Glomerular endothelial cell (primary cell): ENCODE measurements around the gene DAPK1. TPM values are rescaled to one million over a fixed set of nuclear protein-coding genes. Genes with fewer than 3 reads are reported as not detected.

Source experiments
- DNase-seq: peaks from one replicate; pipeline ENCODE4 v3.0.0-alpha.2; 2011; ENCODE audit warnings: low read depth, low spot score; ENCODE audit errors: extremely low read depth
- total RNA-seq: library from RNA; depleted of rRNA; stranded (reverse); fragments of >200 nt; gene quantifications from 2 replicates; pipeline ENCODE4 v1.2.3, GENCODE V29; 2015

The DAPK1 gene
- total RNA-seq, 1 donor from 2014 or later: 63.8 TPM

DNA sequence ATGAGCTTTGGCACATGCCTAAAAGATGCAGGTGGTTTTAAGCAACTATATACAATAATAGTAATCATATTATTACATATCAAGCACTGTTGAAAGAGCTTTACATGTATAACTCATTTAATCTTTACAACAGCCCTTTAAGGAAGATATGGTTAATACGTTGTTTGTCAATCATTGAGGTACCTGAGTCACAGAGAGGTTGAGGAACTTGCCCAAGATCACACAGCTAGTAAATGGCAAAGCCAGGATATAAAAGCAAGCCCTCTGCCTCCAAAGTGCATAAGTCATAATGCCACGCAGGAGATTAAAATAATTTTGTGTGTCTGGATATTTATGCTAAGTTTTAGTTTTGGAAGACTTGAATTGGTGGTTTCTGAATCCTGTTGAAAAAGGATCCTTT lies 90.2 kb downstream of the DAPK1 start:
- DNase-seq: no peak

DNA sequence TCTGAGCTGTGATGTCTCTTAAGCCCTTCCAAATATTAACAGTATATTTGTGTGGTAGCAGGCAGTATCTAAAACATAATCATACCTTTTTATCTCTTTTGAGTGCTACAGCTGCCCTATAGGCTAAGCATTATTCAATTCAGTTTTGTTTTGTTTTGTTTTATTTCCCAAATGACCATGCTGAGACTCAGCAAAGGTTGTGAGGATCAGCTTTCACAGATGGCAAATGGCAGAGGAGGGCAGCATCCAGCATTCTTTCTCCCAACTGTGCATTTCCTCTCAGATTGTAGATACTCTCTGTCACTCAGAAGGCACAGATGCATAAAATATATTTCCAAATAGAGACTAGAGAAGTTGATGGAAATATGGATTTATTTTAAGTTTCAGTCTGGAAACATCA lies 90.7 kb downstream of the DAPK1 start:
- DNase-seq: no peak

DNA sequence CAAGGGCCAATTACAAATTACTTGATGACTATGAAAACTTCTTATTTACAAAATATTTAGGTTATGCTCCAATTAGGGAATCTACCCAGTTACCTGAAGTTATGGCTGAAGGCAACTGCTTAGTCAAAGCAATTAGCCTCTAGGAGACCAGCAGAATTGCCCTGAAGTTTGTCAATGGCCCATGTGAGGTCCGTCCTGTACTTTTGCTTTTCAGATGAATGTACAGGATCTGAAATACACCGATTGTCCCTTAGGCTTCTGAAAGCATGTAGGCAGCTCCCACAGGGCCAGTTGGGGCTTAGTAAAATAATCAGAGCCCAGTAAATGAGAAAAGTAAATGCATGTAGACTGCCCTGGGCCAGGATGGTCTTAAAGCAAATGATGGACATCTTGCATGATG lies 93.3 kb downstream of the DAPK1 start:
- no peak for DNase-seq

DNA sequence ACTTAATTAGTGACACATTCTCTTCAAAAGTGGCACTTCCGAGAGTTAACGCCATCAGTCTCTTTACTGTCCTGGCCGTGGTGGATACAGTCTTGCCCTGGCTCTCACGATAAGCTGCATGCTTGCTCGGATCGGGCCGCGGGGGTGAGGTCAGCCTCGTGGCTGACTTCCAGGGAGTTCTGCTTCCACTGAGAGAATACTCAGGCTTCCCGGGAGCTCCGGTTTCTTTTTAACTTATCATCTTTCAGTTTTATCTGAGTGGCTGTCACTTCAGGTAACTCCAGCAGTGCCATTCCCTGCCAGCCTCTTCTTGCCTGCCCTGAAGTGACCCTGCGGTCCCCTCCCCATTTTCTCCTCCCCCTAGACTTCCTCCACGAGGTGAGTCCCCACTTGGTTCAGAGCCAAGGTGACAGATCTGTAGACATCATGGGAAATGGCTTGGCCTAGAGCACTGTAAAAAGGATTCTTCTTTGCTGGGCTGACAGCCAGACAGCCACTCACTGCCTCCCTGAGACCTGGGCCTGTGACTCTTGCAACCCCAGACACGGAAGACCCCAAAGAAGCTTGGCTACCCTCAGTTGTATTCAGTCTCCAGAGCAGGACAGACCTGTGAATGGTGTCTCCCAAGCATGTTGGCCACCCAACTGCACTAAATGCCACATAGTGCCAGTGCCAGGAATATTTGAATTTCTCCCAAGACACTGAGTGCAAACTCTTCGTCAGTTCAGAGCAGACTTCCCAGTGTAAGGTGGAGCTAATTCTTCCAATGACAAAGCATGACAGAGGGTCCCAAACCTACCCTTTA lies 95.1 kb downstream of the DAPK1 start:
- DNase-seq: no peak

DNA sequence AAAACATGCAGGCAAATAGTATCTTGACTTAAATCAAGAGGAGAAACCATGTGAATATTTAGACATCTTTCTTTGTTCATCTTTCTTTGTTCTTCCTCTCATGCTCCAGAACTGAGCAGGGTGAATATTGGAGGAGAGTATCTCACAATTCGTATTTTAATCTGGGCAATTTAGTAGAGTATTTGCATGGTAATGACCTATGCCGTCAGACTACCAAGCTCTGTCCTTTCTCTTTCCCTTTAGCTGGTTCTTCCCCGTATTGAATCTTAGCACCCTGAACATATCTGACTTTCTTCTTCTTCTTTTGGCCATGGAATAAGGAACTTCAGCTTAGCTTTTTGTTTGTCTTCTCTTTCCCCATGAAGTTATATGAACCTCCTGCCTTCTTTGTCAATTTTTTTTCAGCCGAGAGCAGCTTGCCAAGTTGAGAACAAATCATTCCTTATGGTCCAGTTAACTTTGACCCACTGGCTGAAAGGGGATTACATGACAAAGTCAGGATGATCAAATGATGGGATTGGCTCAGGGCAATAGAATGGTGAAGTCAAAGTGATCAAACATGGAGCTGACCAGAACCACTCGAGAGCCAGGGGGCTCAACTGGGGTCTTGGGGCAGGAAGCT lies 95.8 kb downstream of the DAPK1 start:
- no peak for DNase-seq

DNA sequence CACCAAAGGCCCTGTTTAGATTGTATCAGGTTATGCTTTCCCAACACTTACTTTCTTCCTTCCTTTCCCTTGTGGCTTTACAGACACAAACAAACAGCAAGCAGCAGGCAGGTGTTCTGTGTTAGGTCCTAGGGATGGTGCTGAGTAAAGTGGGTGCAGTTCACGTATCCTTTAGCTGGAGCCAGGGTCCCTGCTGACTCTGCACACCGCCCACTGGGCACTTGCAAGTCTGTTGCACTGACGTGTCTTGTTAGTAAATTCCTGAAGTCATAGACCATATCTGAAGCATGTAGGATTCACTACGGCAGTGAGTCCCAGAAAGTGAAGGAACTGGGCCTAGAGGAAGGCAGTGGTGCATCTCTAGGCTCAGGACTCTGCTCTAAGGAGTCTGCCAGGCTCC lies 96.5 kb downstream of the DAPK1 start:
- no peak for DNase-seq

DNA sequence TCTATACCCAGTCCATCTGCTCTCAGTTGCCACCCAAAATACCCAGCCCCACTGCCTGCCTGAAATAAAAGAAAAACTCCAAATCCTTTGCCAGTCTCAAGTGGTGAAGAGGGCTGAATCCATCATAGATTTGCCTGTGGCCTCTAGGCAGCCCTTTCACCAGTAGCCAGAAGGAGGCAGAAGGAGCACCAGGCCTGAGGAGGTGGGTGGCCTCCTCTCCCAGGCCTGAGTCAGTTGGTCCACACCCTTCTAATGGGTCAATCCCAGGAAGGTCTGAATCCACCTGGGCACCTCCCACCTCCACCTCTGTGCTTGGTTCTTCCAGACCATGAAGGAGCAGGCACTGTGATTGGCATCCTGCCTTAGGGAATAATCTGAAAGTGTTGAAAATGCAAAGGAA lies 97.0 kb downstream of the DAPK1 start:
- no peak for DNase-seq

DNA sequence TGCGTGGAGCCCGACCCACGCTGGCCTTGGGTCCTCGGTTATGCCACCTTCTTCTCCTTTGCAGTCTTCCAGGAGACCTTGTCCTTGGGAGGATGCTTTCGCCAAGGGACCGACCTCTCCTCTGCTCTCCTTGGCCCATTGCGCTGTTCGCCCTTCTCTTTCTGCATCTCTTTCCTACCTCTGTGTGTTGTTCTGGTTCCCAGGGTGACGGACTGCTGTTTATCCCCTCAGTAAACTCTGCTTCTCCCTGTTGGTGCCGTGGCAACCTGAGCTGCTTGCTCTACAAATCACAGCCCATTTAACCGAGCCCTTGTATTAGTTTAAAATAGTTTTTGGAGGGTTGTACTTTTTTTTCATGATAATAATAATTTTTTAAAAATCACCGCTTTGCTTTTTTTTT lies 97.9 kb downstream of the DAPK1 start:
- no peak for DNase-seq

DNA sequence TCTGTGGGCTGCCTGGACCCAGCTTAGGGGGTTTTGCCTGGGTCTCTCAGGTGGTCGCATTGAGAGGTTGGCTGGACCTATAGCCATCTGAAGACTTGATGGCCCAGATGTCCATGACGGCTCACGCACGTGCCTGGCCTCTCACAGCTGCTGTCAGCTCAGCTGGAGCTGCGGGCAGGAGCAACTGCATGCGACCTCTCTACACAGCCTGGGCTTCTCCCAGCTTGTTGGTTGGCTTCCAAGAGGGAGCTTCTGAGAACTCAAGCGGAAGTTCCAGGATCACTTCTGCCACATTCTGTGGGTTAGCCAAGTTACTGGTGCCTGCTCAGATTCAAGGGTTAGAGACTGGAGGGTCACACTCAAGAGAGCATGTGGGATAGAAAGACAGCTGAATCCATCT lies 99.2 kb downstream of the DAPK1 start:
- DNase-seq: no peak

DNA sequence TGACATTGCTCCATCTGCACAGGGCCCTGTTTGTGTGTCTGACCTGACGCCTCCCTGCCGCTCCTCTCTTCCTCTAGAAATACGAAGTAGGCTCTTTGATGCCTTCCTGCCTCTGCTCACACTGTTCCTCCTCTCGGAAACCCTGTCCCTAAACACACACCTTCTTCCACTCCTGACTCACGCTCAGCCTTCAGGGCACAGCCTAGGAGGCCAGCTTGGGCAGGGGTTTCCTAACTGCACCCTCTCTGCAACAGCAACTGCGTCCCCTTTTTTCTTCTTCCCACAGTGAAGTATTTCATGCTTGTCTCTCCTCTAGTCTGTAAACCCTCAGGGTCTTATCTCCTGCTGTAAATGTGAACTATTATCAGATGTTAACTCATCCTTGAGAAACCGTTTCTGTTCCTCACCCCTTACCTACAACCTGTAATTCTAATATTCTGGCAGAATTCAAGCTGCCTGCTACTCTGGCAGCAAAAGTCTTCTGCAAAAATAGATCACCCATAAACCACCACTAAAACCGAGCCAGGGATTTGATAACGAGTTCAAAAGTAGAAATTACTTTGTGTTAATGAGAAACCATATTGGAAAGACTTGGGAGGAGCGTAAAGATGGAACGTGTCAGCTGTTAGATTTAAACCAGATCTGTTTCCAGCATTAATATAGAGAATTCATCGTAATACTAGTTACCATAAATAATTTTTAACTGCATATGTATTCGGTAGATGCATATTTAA lies 100.2 kb downstream of the DAPK1 start:
- DNase-seq: no peak

DNA sequence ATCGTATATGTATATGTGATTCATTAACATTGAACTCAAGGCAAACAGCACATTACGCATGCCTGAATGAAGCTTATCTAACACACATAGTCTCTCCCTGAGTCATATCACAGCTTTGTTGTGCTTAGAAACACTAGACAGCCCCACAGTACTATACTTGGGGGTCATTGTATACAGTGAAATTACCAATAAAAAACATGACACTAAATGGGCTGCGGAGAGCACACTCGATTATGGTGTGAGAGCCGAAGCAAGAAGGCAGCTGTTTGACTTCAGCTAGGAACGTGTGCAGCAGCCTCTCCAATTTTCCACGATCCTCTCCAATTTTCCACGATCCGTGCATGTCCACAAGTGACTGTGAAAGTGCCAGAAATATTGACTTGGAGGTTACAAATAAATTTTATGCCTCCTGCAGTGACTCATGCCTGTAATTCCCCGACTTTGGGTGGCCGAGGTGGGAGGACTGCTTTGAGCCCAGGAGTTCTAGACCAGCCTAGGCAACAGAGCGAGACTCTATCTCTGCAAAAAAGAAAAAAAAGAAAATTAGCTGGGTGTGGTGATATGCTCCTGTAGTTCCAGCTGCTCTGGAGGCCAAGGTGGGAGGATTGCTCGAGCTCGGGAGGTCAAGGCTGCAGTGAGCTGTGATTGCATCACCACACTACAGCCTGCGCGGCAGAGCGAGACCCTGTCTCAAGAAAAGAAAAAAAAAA lies 102.4 kb downstream of the DAPK1 start:
- DNase-seq: peak; percentile 85

DNA sequence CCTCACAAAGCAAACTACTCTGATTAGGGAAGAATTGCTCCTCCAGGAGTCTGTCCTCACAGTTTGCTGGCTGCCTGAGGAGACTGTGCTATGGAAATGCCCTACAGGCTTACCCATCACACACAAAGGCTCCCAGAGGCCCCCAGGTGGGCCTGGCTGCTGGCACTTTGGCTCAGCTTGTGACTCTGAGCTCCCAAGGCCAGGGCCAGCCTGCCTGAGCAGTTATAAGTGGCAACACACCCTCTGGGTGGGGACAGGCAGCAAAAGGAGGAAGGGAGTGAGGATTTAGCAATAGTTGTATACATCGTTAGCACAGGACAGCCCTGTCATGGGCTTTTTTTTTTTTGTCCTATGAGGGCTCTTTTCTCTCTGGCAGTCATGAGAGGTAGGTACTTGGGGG lies 103.5 kb downstream of the DAPK1 start:
- no peak for DNase-seq

DNA sequence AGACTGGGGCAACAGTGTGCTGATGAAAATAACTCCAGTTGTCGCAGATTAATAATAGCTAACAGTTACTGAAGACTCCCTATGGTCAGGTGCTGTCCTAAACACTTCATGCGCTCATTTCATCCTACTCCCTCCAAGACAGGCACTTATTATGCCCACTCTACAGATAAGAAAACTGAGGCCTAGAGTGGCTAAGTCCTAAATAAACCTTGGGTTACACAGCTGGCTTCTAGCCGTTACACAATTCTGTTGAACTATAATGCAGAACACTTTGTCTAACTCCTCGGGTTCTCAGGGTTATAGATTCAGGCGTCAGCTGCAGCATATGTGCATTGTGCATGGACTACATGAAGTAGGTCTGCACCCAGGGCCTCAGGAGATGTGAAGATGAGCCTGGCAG lies 103.9 kb downstream of the DAPK1 start:
- no peak for DNase-seq

DNA sequence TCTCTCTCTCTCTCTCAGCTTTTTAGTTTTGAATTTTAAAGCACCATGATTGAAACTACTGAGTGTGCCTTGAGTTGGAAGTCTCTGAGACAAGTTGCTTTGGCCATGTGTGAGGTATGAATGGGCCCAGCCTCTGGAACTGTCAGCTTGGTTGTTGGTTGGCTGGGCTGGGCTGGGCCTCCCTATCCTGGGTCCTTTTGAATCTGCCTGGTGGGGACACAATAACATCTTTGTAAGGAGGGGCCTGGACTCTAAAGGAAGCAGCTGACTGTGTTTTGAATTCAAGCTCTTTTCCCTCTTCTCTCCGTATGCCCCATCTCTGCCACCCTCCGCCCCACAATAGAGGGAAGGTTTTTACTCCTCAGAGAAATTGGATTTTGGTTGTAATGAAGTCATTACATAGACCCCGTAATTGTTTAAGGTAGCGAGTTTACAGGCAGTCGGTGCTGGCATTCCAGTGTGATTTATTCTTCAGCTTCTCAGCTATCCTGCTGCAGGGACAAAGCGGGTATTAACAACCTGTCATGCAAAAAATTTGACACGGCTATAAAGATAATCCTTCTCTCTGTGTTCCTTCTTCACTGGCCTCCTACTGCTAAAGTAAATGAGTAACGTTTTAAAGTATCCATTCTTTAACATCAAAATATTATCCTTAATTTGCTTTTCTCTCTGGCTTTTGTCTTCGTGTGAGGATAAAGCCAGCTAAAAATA lies 105.4 kb downstream of the DAPK1 start:
- no peak for DNase-seq

DNA sequence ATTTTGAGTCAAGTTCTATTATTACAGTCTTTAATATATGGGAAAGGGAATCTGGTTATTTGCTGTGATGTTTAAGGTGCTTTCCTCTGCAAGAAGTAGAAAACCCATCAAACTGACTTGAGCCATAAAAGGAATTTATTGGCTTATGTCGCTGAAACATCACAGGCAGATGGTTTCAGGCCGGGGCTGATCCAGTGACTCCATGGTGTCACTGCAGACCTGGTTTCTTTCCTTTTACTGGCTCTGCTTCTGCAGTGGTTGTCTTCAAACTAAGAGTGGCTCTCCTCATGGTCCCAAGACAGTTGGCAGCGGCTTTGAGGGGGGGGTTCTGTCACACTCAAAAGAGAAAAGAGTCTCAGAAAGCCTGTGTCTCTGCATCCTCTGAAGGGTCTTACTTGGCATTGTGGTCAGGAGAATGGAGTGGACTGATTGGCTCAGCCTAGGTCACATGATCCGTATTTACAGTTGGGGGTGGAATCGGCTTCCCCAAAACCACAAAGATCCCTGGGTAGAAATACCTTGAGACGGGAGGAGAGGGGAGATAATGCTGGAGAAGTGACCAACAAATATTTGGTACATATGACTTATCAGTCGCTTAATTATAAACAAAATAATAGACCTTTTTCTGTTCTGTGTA lies 106.3 kb downstream of the DAPK1 start:
- no peak for DNase-seq

DNA sequence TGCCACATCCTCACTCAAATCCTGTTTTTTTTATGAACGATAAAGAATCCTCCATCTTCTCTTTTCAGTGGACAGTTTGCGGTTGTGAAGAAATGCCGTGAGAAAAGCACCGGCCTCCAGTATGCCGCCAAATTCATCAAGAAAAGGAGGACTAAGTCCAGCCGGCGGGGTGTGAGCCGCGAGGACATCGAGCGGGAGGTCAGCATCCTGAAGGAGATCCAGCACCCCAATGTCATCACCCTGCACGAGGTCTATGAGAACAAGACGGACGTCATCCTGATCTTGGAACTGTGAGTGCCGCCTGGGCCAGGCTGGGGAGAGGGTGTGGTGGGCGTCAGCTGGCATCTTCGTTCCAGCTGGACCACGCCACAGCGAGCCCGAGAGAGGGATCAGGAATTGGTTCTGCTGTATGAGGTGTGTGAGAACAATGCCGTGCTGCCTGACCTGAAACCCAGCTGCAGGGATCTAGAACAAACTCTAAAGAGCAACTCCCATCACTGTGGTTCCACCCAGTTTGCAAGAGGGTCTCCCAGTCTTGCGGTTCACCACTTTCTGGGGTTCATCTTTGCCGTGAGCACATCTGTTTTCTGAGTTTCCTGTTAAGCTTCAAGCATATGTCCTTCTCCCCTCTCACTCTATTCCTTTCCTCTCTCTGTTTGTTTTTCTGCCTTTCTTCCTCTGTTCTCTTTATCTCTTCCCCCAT lies 107.4 kb downstream of the DAPK1 start:
- DNase-seq: no peak

DNA sequence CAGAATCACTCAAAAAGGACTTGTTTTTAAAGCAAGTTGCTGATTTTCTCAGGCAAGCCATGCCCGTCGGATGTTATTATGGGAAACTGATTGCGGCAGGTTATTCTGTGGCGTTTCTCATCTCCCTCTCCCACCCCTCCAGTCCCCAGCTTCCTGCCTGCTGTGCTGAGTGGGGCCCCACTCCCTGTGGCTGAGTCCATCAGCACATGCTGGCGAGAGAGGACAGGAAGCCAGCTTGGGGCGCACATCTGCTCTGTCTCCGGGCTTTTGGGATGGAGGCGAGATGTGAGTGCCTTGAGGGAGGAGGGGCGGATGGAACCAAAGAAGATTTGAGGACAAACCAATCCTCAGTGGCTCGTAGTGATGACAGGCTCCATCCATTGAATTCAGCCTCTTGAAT lies 108.0 kb downstream of the DAPK1 start:
- no peak for DNase-seq

DNA sequence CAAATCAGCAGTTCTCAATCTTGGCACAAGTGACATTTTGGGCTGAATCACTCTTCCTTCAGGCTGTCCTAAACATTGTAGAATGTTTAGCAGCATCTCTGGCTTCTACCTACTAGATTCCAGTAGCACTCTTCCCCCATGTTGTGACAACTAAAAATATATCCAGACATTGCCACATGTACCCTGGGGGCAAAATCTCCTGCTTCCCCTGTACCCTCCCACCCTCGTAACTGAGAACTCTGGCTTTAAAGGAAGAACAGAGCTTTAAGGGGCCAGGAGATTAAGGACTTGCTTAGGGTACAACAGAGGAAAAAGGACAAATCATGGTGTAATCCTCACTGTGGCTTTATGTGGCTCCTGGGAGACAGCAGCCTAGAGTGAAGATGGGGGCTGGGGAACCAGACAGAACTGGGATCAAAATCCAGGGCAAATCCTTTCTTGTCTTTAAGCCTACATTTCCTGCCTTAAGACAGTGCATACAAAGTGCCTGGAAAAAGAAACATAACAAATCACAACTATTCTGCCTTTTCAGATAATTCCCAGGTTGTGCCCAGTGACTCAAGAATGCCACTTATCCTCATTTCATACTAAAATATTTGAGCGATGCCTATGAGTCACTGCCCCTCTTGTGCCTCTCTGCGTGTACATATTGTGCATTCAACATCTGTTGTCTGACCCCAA lies 109.3 kb downstream of the DAPK1 start:
- DNase-seq: peak; percentile 60

DNA sequence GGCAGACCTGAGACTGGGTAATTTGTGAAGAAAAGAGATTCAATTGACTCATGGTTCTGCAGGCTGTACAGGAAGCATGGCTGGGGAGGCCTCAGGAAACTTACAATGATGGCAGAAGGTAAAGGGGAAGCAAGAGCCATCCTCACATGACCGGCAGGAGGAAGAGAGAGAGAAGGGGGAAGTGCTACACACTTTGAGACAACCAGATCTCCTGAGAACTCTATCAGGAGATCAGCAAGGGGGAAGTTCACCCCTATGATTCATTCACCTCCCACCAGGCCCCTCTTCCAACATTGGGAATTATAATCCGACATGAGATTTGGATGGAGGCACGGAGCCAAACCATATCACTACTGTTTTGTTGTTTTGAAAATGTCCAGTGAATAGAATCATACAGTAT lies 110.2 kb downstream of the DAPK1 start:
- DNase-seq: peak; percentile 41
